ENCODE data around the gene ULK3. TPM values are rescaled to one million over a fixed set of nuclear protein-coding genes. Genes with fewer than 3 reads are reported as not detected.

ULK3 gene
- total and polyA plus RNA-seq, 10 of the 15 experiments (the other 5 are each of a cell fraction or from before 2014, with no cell fraction given), result 0.64 to 38.8 (median 27.1) TPM

DNA sequence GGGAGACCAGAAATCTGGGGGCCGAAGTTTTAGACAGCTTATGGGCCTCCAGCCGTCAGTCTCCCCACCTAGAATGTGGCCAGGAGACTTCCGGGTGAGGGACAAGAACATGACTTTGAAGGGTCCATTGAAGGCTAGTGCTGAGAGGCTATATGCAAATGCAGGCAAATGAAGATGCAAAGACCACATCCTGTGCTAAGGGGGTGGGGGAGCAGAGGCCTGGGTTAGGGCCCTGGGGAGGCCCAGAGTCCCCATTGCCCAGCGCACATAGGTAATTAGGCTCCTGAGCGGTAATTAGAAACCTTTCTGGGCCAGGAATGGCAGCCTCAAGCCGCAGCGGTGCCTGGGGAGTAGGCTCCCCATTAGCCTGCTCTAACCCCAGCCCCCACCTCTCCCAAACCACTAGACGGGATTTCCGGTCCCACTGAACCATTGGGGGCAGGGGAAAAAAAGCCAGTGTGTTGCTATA is 54.2 kb downstream of the ULK3 start (continued):
- TF ChIP-seq, protein P1, sequence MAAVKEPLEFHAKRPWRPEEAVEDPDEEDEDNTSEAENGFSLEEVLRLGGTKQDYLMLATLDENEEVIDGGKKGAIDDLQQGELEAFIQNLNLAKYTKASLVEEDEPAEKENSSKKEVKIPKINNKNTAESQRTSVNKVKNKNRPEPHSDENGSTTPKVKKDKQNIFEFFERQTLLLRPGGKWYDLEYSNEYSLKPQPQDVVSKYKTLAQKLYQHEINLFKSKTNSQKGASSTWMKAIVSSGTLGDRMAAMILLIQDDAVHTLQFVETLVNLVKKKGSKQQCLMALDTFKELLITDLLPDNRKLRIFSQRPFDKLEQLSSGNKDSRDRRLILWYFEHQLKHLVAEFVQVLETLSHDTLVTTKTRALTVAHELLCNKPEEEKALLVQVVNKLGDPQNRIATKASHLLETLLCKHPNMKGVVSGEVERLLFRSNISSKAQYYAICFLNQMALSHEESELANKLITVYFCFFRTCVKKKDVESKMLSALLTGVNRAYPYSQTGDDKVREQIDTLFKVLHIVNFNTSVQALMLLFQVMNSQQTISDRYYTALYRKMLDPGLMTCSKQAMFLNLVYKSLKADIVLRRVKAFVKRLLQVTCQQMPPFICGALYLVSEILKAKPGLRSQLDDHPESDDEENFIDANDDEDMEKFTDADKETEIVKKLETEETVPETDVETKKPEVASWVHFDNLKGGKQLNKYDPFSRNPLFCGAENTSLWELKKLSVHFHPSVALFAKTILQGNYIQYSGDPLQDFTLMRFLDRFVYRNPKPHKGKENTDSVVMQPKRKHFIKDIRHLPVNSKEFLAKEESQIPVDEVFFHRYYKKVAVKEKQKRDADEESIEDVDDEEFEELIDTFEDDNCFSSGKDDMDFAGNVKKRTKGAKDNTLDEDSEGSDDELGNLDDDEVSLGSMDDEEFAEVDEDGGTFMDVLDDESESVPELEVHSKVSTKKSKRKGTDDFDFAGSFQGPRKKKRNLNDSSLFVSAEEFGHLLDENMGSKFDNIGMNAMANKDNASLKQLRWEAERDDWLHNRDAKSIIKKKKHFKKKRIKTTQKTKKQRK (IDR thresholded peaks at IDR 0.05; ENCODE audit: low read depth, low read length), result no peak
- TF ChIP-seq FOS (IDR thresholded peaks at IDR 0.05; ENCODE audit: borderline replicate concordance, extremely low read depth, insufficient read length) (no peak), PAX8 (IDR thresholded peaks at IDR 0.05) (no peak), SREBF2 (IDR thresholded peaks at IDR 0.05; ENCODE audit: low read length) (no peak), ZNF384 (IDR thresholded peaks at IDR 0.05; ENCODE audit: borderline replicate concordance, low read depth, low read length) (peak; percentile 29; the same call in 1 of the 2 replicates), POLR2AphosphoS5 (IDR thresholded peaks at IDR 0.05; ENCODE audit: low read length) (peak; percentile 91), CREM (IDR thresholded peaks at IDR 0.05; ENCODE audit: low read depth) (no peak)
- TF ChIP-seq, protein P2, sequence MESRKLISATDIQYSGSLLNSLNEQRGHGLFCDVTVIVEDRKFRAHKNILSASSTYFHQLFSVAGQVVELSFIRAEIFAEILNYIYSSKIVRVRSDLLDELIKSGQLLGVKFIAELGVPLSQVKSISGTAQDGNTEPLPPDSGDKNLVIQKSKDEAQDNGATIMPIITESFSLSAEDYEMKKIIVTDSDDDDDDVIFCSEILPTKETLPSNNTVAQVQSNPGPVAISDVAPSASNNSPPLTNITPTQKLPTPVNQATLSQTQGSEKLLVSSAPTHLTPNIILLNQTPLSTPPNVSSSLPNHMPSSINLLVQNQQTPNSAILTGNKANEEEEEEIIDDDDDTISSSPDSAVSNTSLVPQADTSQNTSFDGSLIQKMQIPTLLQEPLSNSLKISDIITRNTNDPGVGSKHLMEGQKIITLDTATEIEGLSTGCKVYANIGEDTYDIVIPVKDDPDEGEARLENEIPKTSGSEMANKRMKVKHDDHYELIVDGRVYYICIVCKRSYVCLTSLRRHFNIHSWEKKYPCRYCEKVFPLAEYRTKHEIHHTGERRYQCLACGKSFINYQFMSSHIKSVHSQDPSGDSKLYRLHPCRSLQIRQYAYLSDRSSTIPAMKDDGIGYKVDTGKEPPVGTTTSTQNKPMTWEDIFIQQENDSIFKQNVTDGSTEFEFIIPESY (IDR thresholded peaks at IDR 0.05), result no peak
- TF ChIP-seq, protein P3, sequence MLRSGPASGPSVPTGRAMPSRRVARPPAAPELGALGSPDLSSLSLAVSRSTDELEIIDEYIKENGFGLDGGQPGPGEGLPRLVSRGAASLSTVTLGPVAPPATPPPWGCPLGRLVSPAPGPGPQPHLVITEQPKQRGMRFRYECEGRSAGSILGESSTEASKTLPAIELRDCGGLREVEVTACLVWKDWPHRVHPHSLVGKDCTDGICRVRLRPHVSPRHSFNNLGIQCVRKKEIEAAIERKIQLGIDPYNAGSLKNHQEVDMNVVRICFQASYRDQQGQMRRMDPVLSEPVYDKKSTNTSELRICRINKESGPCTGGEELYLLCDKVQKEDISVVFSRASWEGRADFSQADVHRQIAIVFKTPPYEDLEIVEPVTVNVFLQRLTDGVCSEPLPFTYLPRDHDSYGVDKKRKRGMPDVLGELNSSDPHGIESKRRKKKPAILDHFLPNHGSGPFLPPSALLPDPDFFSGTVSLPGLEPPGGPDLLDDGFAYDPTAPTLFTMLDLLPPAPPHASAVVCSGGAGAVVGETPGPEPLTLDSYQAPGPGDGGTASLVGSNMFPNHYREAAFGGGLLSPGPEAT (IDR thresholded peaks at IDR 0.05; ENCODE audit: low read depth), result peak; percentile 70; the same call in 1 of the 2 replicates

All from GM12878 (cell line).